Measurements from ENCODE around the gene DNAJC5.
"Not testable (repeated sequence)": the region's sequence is repeated elsewhere in the genome, so short reads cannot be mapped to it uniquely, and the experiment has no call there.

The DNAJC5 gene

DNA sequence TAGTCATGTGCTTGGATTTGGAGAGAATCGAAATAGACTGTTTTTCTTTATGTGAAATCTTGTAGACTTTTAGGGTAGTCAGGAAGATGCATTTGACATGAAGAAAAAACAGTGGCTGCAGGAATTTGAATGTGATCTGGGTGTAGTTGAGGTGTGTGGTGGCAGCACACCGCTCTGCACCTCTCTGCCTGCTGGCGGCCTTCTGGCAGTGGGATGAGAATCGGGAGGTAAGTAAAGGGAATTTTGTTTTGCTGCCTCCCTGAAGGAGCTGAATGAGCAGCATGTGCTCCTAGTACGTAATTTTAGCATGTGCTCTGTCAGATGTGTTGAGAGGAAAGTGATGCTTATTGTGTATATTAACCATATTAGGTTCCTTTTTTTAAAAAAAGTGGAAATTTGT is 26.7 kb upstream of the DNAJC5 start:
- H3K4me3 ChIP-seq (ENCODE audit: low read depth, low read length) = no peak overlapping the region
- TF ChIP-seq, protein P1, sequence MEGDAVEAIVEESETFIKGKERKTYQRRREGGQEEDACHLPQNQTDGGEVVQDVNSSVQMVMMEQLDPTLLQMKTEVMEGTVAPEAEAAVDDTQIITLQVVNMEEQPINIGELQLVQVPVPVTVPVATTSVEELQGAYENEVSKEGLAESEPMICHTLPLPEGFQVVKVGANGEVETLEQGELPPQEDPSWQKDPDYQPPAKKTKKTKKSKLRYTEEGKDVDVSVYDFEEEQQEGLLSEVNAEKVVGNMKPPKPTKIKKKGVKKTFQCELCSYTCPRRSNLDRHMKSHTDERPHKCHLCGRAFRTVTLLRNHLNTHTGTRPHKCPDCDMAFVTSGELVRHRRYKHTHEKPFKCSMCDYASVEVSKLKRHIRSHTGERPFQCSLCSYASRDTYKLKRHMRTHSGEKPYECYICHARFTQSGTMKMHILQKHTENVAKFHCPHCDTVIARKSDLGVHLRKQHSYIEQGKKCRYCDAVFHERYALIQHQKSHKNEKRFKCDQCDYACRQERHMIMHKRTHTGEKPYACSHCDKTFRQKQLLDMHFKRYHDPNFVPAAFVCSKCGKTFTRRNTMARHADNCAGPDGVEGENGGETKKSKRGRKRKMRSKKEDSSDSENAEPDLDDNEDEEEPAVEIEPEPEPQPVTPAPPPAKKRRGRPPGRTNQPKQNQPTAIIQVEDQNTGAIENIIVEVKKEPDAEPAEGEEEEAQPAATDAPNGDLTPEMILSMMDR (IDR thresholded peaks at IDR 0.05; ENCODE audit: low read depth, low read length, missing control alignments) = no peak
- in situ Hi-C loops (cut with HindIII; ENCODE audit: low sequenced_read_pairs) = no loop called here
- DNase-seq (ENCODE audit: low read depth) = no peak

DNA sequence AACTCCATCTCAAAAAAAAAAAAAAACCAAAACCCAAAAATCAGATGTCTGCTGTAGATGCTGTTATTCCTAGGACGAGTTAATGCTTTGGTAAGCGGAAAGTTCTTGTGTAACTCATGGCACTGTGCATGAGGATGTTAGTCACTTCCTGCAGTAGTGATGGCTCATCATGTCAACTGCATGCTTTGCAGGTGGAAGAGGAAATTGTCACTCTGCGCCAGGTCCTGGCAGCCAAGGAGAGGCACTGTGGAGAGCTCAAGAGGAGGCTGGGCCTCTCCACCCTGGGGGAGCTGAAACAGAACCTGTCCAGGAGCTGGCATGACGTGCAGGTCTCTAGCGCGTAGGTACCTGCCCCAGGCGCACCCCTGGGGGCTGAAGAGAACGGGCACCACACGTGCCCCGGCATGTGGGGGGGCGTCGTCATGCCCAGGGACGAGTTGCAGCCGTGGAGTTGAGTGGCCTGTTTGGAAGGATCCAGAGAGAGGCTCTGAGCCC is 21.4 kb upstream of the DNAJC5 start:
- TF ChIP-seq, protein P1 (IDR thresholded peaks at IDR 0.05; ENCODE audit: low read depth, low read length, missing control alignments) = no peak
- in situ Hi-C loops (cut with HindIII; ENCODE audit: low sequenced_read_pairs) = no loop called here
- H3K4me3 ChIP-seq (ENCODE audit: low read depth, low read length) = no peak overlapping the region
- no peak for DNase-seq (ENCODE audit: low read depth)

DNA sequence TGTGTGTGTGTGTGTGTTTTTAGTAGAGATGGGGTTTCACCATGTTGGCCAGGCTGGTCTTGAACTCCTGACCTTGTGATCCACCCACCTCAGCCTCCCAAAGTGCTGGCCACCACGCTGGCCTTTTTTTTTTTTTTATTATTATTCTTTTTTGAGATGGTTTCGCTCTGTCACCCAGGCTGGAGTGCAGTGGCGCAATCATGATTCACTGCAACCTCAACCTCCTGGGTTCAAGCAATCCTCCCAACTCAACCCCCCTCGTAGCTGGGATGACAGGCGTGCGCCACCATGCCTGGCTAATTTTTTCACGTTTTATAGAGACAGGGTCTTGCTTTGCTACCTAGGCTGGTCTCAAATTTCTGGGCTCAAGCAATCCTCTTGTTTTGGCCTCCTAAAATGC is 20.7 kb upstream of the DNAJC5 start:
- H3K4me3 ChIP-seq (ENCODE audit: low read depth, low read length); in situ Hi-C loops (cut with HindIII; ENCODE audit: low sequenced_read_pairs); DNase-seq (ENCODE audit: low read depth): not testable (repeated sequence)

DNA sequence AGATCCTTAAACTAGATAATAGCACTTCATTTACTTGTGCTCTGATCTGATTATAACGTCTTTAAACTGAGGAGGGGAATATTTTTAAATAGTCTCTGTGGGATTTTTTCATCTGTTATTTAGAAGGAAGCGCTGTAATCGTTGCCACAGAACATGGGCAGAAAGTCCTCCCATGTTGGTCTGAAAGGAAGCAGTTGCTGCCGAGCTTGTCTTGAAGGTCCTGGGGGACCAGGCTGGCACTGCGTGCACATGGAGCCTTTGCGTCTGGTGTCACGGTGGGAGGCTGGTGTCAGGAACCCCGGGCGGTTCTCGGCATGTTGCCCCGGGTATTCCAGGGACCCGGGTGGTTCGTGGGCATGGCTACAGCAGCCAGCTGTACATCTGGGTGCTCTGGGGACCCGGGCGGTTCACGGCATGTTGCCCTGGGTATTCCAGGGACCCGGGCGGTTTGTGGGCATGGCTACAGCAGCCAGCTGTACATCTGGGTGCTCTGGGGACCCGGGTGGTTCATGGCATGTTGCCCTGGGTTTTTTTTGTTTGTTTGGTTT is 18.4 kb upstream of the DNAJC5 start:
- TF ChIP-seq, protein P1 (IDR thresholded peaks at IDR 0.05; ENCODE audit: low read depth, low read length, missing control alignments) = no peak
- in situ Hi-C loops (cut with HindIII; ENCODE audit: low sequenced_read_pairs) = no loop called here
- no peak for DNase-seq (ENCODE audit: low read depth)
- no peak overlapping the region for H3K4me3 ChIP-seq (ENCODE audit: low read depth, low read length)

DNA sequence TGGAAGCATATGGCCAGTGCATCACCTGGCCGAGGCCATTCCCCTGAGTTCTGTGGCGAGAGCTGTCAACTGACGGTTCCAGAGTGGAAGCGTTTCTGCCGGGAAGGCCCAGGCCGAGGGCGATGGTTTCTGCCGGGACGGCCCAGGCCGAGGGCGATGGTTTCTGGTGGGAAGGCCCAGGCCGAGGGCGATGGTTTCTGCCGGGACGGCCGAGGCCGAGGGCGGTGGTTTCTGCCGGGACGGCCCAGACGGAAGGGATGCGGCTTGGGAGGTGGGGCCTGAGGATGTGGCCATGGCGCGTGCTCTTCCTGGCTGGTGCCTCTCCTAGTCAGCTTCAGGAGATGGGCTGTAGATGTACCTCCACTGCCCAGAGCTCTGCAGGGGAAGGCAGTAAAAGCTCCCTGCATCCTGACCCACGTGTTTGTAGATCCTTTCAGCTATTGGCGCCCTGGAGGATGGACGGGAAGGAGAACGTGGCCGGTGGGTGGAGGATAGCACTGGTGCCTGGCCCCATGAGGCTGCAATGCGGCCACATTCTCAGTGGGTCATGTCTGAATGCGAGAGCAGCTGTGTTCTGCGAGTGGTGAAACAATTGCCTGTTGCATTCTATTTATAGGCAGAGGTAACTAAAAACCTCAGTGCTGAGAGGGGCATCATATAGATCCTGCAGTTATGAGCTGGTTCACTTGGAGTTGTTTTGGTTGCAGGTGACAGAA is 17.0 kb upstream of the DNAJC5 start:
- TF ChIP-seq, protein P1 (IDR thresholded peaks at IDR 0.05; ENCODE audit: low read depth, low read length, missing control alignments) = no peak
- in situ Hi-C loops (cut with HindIII; ENCODE audit: low sequenced_read_pairs) = no loop called here
- H3K4me3 ChIP-seq (ENCODE audit: low read depth, low read length) = no peak overlapping the region

DNA sequence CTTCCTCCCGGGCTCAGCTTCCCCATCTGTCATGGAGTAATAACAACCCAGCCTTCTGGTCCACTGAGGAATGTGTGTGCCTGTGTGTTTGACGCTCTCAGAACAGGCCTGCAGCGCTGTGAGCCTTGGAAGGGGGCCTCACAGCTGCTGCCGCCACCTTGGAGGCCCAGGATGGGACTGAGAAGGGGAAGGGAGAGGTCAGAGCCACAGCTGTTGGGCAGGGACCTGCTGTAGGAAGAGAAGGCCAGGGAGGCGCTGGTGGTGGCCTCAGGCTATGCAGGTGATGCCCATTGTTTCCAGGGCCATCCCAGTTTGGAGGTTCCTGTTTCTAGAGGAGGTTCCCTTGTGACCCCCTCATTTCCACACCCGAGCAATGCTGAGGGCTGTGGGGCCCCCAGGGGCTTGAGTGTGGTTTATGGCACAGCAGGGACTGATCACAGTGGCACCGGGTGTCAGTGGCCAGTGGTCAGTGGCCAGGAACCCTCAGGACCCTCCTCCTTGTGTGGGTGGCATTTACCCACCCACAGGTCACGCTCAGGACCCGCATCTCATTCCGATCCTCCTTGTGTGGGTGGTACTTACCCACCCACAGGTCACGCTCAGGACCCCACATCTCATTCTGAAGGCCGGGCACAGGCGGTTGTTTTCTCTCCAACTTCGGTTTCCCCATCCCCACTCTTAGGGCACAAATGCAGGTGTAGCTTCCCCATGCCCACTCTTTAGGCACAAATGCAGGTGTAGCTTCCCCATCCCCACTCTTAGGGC is 15.8 kb upstream of the DNAJC5 start:
- no peak for DNase-seq (ENCODE audit: low read depth)
- in situ Hi-C loops (cut with HindIII; ENCODE audit: low sequenced_read_pairs) = no loop called here
- no peak overlapping the region for H3K4me3 ChIP-seq (ENCODE audit: low read depth, low read length)
- TF ChIP-seq, protein P1 (IDR thresholded peaks at IDR 0.05; ENCODE audit: low read depth, low read length, missing control alignments) = no peak

More for the DNA sequence above, 17.0 kb upstream of the DNAJC5 start:
- no peak for DNase-seq (ENCODE audit: low read depth)

DNA sequence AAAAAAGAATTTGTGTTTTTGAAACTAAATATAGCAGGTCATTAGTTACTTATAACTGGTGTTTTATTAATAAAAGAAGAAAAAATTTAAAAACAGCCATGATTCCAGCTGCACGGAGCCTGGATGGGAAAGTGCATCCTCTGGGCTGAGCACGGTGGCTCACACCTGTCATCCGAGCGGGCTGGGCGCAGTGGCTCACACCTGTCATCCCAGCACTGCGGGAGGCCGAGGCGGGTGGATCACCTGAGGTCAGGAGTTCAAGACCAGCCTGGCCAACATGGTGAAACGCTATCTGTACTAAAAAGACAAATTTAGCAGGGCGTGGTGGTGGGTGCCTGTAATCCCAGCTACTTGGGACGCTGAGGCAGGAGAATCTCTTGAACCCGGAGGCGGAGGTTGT is 14.0 kb upstream of the DNAJC5 start:
- H3K4me3 ChIP-seq (ENCODE audit: low read depth, low read length); DNase-seq (ENCODE audit: low read depth); in situ Hi-C loops (cut with HindIII; ENCODE audit: low sequenced_read_pairs): not testable (repeated sequence)
